WTC11 (cell line): ENCODE results near the gene MT1G. TPM values are rescaled to one million over a fixed set of nuclear protein-coding genes. Genes with fewer than 3 reads are reported as not detected.
A peak's percentile ranks its signal among the peaks of the same experiment; 100 is the strongest.

Source experiments
- ATAC-seq: fragments of 200-7000 bp; cut with Tn5 transposase; 2 replicates; pipeline ENCODE4 v1.10.0; 2021; ENCODE audit warnings: mild to moderate bottlenecking, moderate library complexity
- CTCF ChIA-PET: fragments of 300-600 bp; sonication (Branson Sonifier 250); formaldehyde crosslinking; loops from one replicate; lab custom pipeline; 2021; ENCODE audit warnings: antibody characterized with exemption; lab: Charles Lee
- POLR2A ChIA-PET: fragments of 350-600 bp; sonication (Branson Sonifier 250); formaldehyde crosslinking; loops from one replicate; lab custom pipeline; 2021; ENCODE audit warnings: antibody characterized with exemption; lab: Charles Lee
- DNase-seq: peaks from one replicate; pipeline ENCODE4 v3.0.0; 2021; ENCODE audit warnings: low spot score
- H3K27ac Mint-ChIP-seq: 2 replicates; pipeline ENCODE4 v1.8.0; 2021; ENCODE audit warnings: mixed read lengths
- H3K27me3 Mint-ChIP-seq: 2 replicates; pipeline ENCODE4 v1.8.0; 2021; ENCODE audit warnings: low read depth, mild to moderate bottlenecking, moderate library complexity, mixed read lengths
- H3K36me3 Mint-ChIP-seq: 2 replicates; pipeline ENCODE4 v1.8.0; 2021; ENCODE audit warnings: mixed read lengths
- H3K4me1 Mint-ChIP-seq: 2 replicates; pipeline ENCODE4 v1.8.0; 2022; ENCODE audit warnings: mixed read lengths
- H3K4me3 Mint-ChIP-seq: 2 replicates; pipeline ENCODE4 v1.8.0; 2021; ENCODE audit warnings: mild to moderate bottlenecking, moderate library complexity, mixed read lengths
- H3K9me3 Mint-ChIP-seq: 2 replicates; pipeline ENCODE4 v1.8.0; 2021; ENCODE audit warnings: mixed read lengths
- AR ChIP-seq: fragments of 250-450 bp; sonication (Bioruptor Pico); IDR thresholded peaks from 2 replicates; pipeline ENCODE4 v1.9.0; 2021; ENCODE audit warnings: mild to moderate bottlenecking
- ATF3 ChIP-seq: sonication (generic); formaldehyde crosslinking; conservative IDR thresholded peaks from 2 replicates; pipeline ENCODE4 v1.8.1; 2022; ENCODE audit warnings: mild to moderate bottlenecking, missing genetic modification reagents
- CREB1 ChIP-seq: sonication (generic); formaldehyde crosslinking; IDR thresholded peaks from 2 replicates; pipeline ENCODE4 v1.8.0; 2023; ENCODE audit warnings: mild to moderate bottlenecking, missing genetic modification reagents
- E2F5 ChIP-seq: sonication (generic); formaldehyde crosslinking; IDR thresholded peaks from 2 replicates; pipeline ENCODE4 v1.8.1; 2022; ENCODE audit warnings: mild to moderate bottlenecking, moderate library complexity, missing genetic modification reagents
- ETV6 ChIP-seq: sonication (generic); formaldehyde crosslinking; IDR thresholded peaks from 2 replicates; pipeline ENCODE4 v1.8.1; 2022; ENCODE audit warnings: mild to moderate bottlenecking, missing genetic modification reagents
- GRHL2 ChIP-seq: fragments of 250-450 bp; sonication (Bioruptor Pico); IDR thresholded peaks from 2 replicates; pipeline ENCODE4 v1.8.0; 2022; ENCODE audit warnings: mild to moderate bottlenecking, moderate library complexity; ENCODE audit not compliant: insufficient replicate concordance, severe bottlenecking
- GTF2I ChIP-seq: fragments of 250-450 bp; sonication (Bioruptor Pico); conservative IDR thresholded peaks from 2 replicates; pipeline ENCODE4 v1.4.0; 2021; ENCODE audit warnings: mild to moderate bottlenecking
- IRF1 ChIP-seq: sonication (generic); formaldehyde crosslinking; IDR thresholded peaks from 2 replicates; pipeline ENCODE4 v1.8.0; 2023; ENCODE audit warnings: missing genetic modification reagents
- IRF2 ChIP-seq: sonication (generic); formaldehyde crosslinking; IDR thresholded peaks from 2 replicates; pipeline ENCODE4 v1.8.0; 2022; ENCODE audit warnings: low read depth, missing genetic modification reagents, borderline replicate concordance
- KAT7 ChIP-seq: sonication (generic); formaldehyde crosslinking; IDR thresholded peaks from 2 replicates; pipeline ENCODE4 v1.8.1; 2023; ENCODE audit warnings: missing genetic modification reagents, mild to moderate bottlenecking, borderline replicate concordance
- MAX ChIP-seq: sonication (generic); formaldehyde crosslinking; IDR thresholded peaks from 2 replicates; pipeline ENCODE4 v1.8.0; 2022; ENCODE audit warnings: mild to moderate bottlenecking, missing genetic modification reagents
- MYBL2 ChIP-seq: sonication (generic); formaldehyde crosslinking; IDR thresholded peaks from 2 replicates; pipeline ENCODE4 v1.8.1; 2023; ENCODE audit warnings: mild to moderate bottlenecking, moderate library complexity, missing genetic modification reagents
- NR3C1 ChIP-seq: sonication (generic); formaldehyde crosslinking; conservative IDR thresholded peaks from 2 replicates; pipeline ENCODE4 v1.8.1; 2023; ENCODE audit warnings: low read depth, mild to moderate bottlenecking, missing genetic modification reagents
- RELA ChIP-seq: sonication (generic); formaldehyde crosslinking; IDR thresholded peaks from 2 replicates; pipeline ENCODE4 v1.8.1; 2022; ENCODE audit warnings: missing genetic modification reagents, mild to moderate bottlenecking, borderline replicate concordance
- SMAD4 ChIP-seq: sonication (generic); formaldehyde crosslinking; IDR thresholded peaks from 2 replicates; pipeline ENCODE4 v1.8.0; 2022; ENCODE audit warnings: mild to moderate bottlenecking, missing genetic modification reagents
- TCF7 ChIP-seq: sonication (generic); formaldehyde crosslinking; IDR thresholded peaks from 2 replicates; pipeline ENCODE4 v1.8.0; 2022; ENCODE audit warnings: mild to moderate bottlenecking, low read depth, missing genetic modification reagents, moderate library complexity
- TP53 ChIP-seq: sonication (generic); formaldehyde crosslinking; IDR thresholded peaks from 2 replicates; pipeline ENCODE4 v1.8.1; 2023; ENCODE audit warnings: mild to moderate bottlenecking, missing genetic modification reagents
- ZNF317 ChIP-seq: sonication (generic); formaldehyde crosslinking; IDR thresholded peaks from 2 replicates; pipeline ENCODE4 v1.8.1; 2023; ENCODE audit warnings: low read depth, mild to moderate bottlenecking, moderate library complexity, missing genetic modification reagents, borderline replicate concordance
- ZNF423 ChIP-seq: fragments of 250-450 bp; sonication (Bioruptor Pico); IDR thresholded peaks from 2 replicates; pipeline ENCODE4 v2.1.2; 2022; ENCODE audit warnings: mild to moderate bottlenecking, moderate library complexity
- ZNF425 ChIP-seq: fragments of 250-450 bp; sonication (Bioruptor Pico); conservative IDR thresholded peaks from 2 replicates; pipeline ENCODE4 v1.9.0; 2021; ENCODE audit warnings: mild to moderate bottlenecking
- ZNF532 ChIP-seq: fragments of 250-450 bp; sonication (Bioruptor Pico); IDR thresholded peaks from 2 replicates; pipeline ENCODE4 v1.9.0; 2021; ENCODE audit warnings: mild to moderate bottlenecking, borderline replicate concordance
- ZSCAN18 ChIP-seq: fragments of 250-450 bp; sonication (Bioruptor Pico); IDR thresholded peaks from 2 replicates; pipeline ENCODE4 v2.1.2; 2022; ENCODE audit warnings: mild to moderate bottlenecking, moderate library complexity
- total RNA-seq: library from RNA; stranded (reverse); gene quantifications from 3 replicates; pipeline ENCODE4 v1.2.3, GENCODE V29; 2021

The MT1G gene
- total RNA-seq, 1 experiment from 2014 or later, result 333 TPM

- Mint-ChIP-seq H3K36me3 (peaks cover 5% of the 10 kb centered on the region; the same call in 1 of the 2 replicates), H3K4me3 (no peak overlapping the region), H3K4me1 (peaks cover 11% of the 10 kb centered on the region), H3K27ac (no peak overlapping the region), H3K9me3 (peaks cover 16% of the 10 kb centered on the region), H3K27me3 (peaks cover under 1% of the 10 kb centered on the region; the same call in 1 of the 2 replicates)
- ATAC-seq, result no peak
- TF ChIP-seq TCF7 (CRISPR knock-in tag), result no peak
- TF ChIP-seq GRHL2, result no peak
- no peak for TF ChIP-seq ATF3
- no peak for TF ChIP-seq NR3C1 (CRISPR knock-in tag)
- no peak for TF ChIP-seq IRF1 (CRISPR knock-in tag)
- TF ChIP-seq MAX (CRISPR knock-in tag), result no peak
- no peak for TF ChIP-seq GTF2I (CRISPR knock-in tag)
- TF ChIP-seq IRF2 (CRISPR knock-in tag), result no peak
- TF ChIP-seq ZNF317, result no peak
- TF ChIP-seq MYBL2 (CRISPR knock-in tag), result no peak
- no peak for TF ChIP-seq CREB1 (CRISPR knock-in tag)
- no peak for TF ChIP-seq ETV6 (CRISPR knock-in tag)
- TF ChIP-seq KAT7 (CRISPR knock-in tag), result no peak
- TF ChIP-seq ZNF425 (CRISPR knock-in tag), result no peak
- TF ChIP-seq TP53 (CRISPR knock-in tag), result no peak
- no peak for TF ChIP-seq E2F5
- TF ChIP-seq ZNF423 (CRISPR knock-in tag), result no peak
- TF ChIP-seq AR, result no peak
- ChIA-PET POLR2A (no interaction called here), CTCF (interaction anchor here (1.0 kb wide), 1 partner anchor 92 kb away, joined by 3 read pairs; no protein-coding TSS in a partner anchor)
- DNase-seq, result no peak
Observed at GRCh38 chr16:56695246-56695645, 27.4 kb upstream of the MT1G start.

GRCh38 chr16:56691885-56692284 lies 24.0 kb upstream of the MT1G start:
- DNase-seq, result no peak
- no peak overlapping the region for H3K4me3 Mint-ChIP-seq
- H3K27ac Mint-ChIP-seq, result 0 out of 2 replicates have a peak overlapping the region, but pooled peaks have one; percentile 15
- peaks cover 7% of the 10 kb centered on the region for H3K4me1 Mint-ChIP-seq
- ChIA-PET POLR2A (interaction anchor here (0.5 kb wide), 1 partner anchor 239 kb away, joined by 3 read pairs; no protein-coding TSS in a partner anchor), CTCF (interaction anchor here (1.4 to 1.5 kb wide), 2 partner anchors 10 to 91 kb away, joined by 4 to 5 read pairs; no protein-coding TSS in a partner anchor)
- H3K36me3 Mint-ChIP-seq, result peaks cover 2% of the 10 kb centered on the region
- H3K9me3 Mint-ChIP-seq, result peaks cover 7% of the 10 kb centered on the region
- ATAC-seq, result peak; percentile 94
- no peaks in the 10 kb centered on the region for H3K27me3 Mint-ChIP-seq
- TF ChIP-seq ZNF532 (CRISPR knock-in tag) (no peak), ZSCAN18 (CRISPR knock-in tag) (no peak), TP53 (CRISPR knock-in tag) (no peak), RELA (CRISPR knock-in tag) (no peak), SMAD4 (CRISPR knock-in tag) (no peak)
